ENCODE results near the gene GRID1.
"Not testable (repeated sequence)": the region's sequence is repeated elsewhere in the genome, so short reads cannot be mapped to it uniquely, and the experiment has no call there.

GRID1 gene

GRCh38 chr10:85861513-85862197 lies 504.9 kb downstream of the GRID1 start:
- no peaks in the 10 kb centered on the region for H3K36me3 Mint-ChIP-seq
- H3K4me1 Mint-ChIP-seq (ENCODE audit: low read depth): no peaks in the 10 kb centered on the region
- H3K27me3 Mint-ChIP-seq: peaks cover 3% of the 10 kb centered on the region
- no peak overlapping the region for H3K27ac Mint-ChIP-seq
- H3K9me3 Mint-ChIP-seq (ENCODE audit: low read depth): no peaks in the 10 kb centered on the region
- no peak overlapping the region for H3K4me3 Mint-ChIP-seq

- Mint-ChIP-seq H3K4me3 (no peak overlapping the region), H3K9me3 (ENCODE audit: low read depth) (no peaks in the 10 kb centered on the region), H3K27ac (no peak overlapping the region), H3K27me3 (peaks cover 3% of the 10 kb centered on the region), H3K4me1 (ENCODE audit: low read depth) (no peaks in the 10 kb centered on the region), H3K36me3 (no peaks in the 10 kb centered on the region)
Measured at GRCh38 chr10:85859859-85860258, 506.7 kb downstream of the GRID1 start.

GRCh38 chr10:85858776-85859515 lies 507.6 kb downstream of the GRID1 start:
- H3K27ac Mint-ChIP-seq: no peak overlapping the region
- H3K4me3 Mint-ChIP-seq: no peak overlapping the region
- H3K27me3 Mint-ChIP-seq: peaks cover 3% of the 10 kb centered on the region
- H3K9me3 Mint-ChIP-seq (ENCODE audit: low read depth): no peaks in the 10 kb centered on the region
- no peaks in the 10 kb centered on the region for H3K36me3 Mint-ChIP-seq
- no peaks in the 10 kb centered on the region for H3K4me1 Mint-ChIP-seq (ENCODE audit: low read depth)

- H3K4me3 Mint-ChIP-seq: no peak overlapping the region
- no peak overlapping the region for H3K27ac Mint-ChIP-seq
- no peaks in the 10 kb centered on the region for H3K4me1 Mint-ChIP-seq (ENCODE audit: low read depth)
- H3K27me3 Mint-ChIP-seq: peaks cover 3% of the 10 kb centered on the region
- H3K36me3 Mint-ChIP-seq: no peaks in the 10 kb centered on the region
- H3K9me3 Mint-ChIP-seq (ENCODE audit: low read depth): no peaks in the 10 kb centered on the region
Measured at GRCh38 chr10:85857791-85858190, 508.8 kb downstream of the GRID1 start.

GRCh38 chr10:85857305-85857704 lies 509.3 kb downstream of the GRID1 start:
- H3K27me3 Mint-ChIP-seq: peaks cover 3% of the 10 kb centered on the region
- no peak overlapping the region for H3K27ac Mint-ChIP-seq
- no peaks in the 10 kb centered on the region for H3K4me1 Mint-ChIP-seq (ENCODE audit: low read depth)
- no peaks in the 10 kb centered on the region for H3K9me3 Mint-ChIP-seq (ENCODE audit: low read depth)
- H3K36me3 Mint-ChIP-seq: no peaks in the 10 kb centered on the region
- no peak overlapping the region for H3K4me3 Mint-ChIP-seq

- H3K9me3 Mint-ChIP-seq (ENCODE audit: low read depth): no peaks in the 10 kb centered on the region
- no peaks in the 10 kb centered on the region for H3K36me3 Mint-ChIP-seq
- H3K27me3 Mint-ChIP-seq: no peaks in the 10 kb centered on the region
- no peaks in the 10 kb centered on the region for H3K4me1 Mint-ChIP-seq (ENCODE audit: low read depth)
- H3K4me3 Mint-ChIP-seq: no peak overlapping the region
- H3K27ac Mint-ChIP-seq: no peak overlapping the region
Measured at GRCh38 chr10:85851934-85852333, 514.7 kb downstream of the GRID1 start.

- Mint-ChIP-seq H3K4me3 (no peak overlapping the region), H3K27ac (no peak overlapping the region), H3K4me1 (ENCODE audit: low read depth) (no peaks in the 10 kb centered on the region), H3K9me3 (ENCODE audit: low read depth) (no peaks in the 10 kb centered on the region), H3K27me3 (no peaks in the 10 kb centered on the region), H3K36me3 (no peaks in the 10 kb centered on the region)
Measured at GRCh38 chr10:85851325-85851724, 515.3 kb downstream of the GRID1 start.

GRCh38 chr10:85850736-85851135 lies 515.9 kb downstream of the GRID1 start:
- Mint-ChIP-seq H3K9me3 (ENCODE audit: low read depth) (no peaks in the 10 kb centered on the region), H3K27me3 (no peaks in the 10 kb centered on the region), H3K27ac (no peak overlapping the region)

GRCh38 chr10:85849315-85849714 lies 517.3 kb downstream of the GRID1 start:
- no peaks in the 10 kb centered on the region for H3K36me3 Mint-ChIP-seq
- no peaks in the 10 kb centered on the region for H3K4me1 Mint-ChIP-seq (ENCODE audit: low read depth)
- no peak overlapping the region for H3K27ac Mint-ChIP-seq
- H3K4me3 Mint-ChIP-seq: no peak overlapping the region
- H3K9me3 Mint-ChIP-seq (ENCODE audit: low read depth): no peaks in the 10 kb centered on the region
- no peaks in the 10 kb centered on the region for H3K27me3 Mint-ChIP-seq

More at GRCh38 chr10:85850736-85851135, 515.9 kb downstream of the GRID1 start:
- Mint-ChIP-seq H3K4me1 (ENCODE audit: low read depth) (no peaks in the 10 kb centered on the region), H3K36me3 (no peaks in the 10 kb centered on the region), H3K4me3 (no peak overlapping the region)

GRCh38 chr10:85848756-85849155 lies 517.8 kb downstream of the GRID1 start:
- Mint-ChIP-seq H3K27me3 (no peaks in the 10 kb centered on the region), H3K4me1 (ENCODE audit: low read depth) (no peaks in the 10 kb centered on the region), H3K9me3 (ENCODE audit: low read depth) (no peaks in the 10 kb centered on the region), H3K36me3 (no peaks in the 10 kb centered on the region), H3K27ac (no peak overlapping the region), H3K4me3 (no peak overlapping the region)

- no peaks in the 10 kb centered on the region for H3K4me1 Mint-ChIP-seq (ENCODE audit: low read depth)
- H3K27ac Mint-ChIP-seq: no peak overlapping the region
- peaks cover 1% of the 10 kb centered on the region for H3K9me3 Mint-ChIP-seq (ENCODE audit: low read depth)
- H3K36me3 Mint-ChIP-seq: no peaks in the 10 kb centered on the region
- H3K27me3 Mint-ChIP-seq: no peaks in the 10 kb centered on the region
- no peak overlapping the region for H3K4me3 Mint-ChIP-seq
Measured at GRCh38 chr10:85847085-85847484, 519.5 kb downstream of the GRID1 start.

GRCh38 chr10:85838660-85839059 lies 527.9 kb downstream of the GRID1 start:
- peaks cover 36% of the 10 kb centered on the region for H3K9me3 Mint-ChIP-seq (ENCODE audit: low read depth)
- not testable (repeated sequence) for H3K4me3 Mint-ChIP-seq; H3K36me3 Mint-ChIP-seq; H3K27ac Mint-ChIP-seq; H3K4me1 Mint-ChIP-seq (ENCODE audit: low read depth); H3K27me3 Mint-ChIP-seq

- Mint-ChIP-seq H3K36me3 (peaks cover 3% of the 10 kb centered on the region), H3K27me3 (peaks cover 7% of the 10 kb centered on the region), H3K9me3 (ENCODE audit: low read depth) (peaks cover 17% of the 10 kb centered on the region)
Measured at GRCh38 chr10:85832988-85833387, 533.6 kb downstream of the GRID1 start.

GRCh38 chr10:85831422-85831821 lies 535.2 kb downstream of the GRID1 start:
- H3K9me3 Mint-ChIP-seq (ENCODE audit: low read depth): peaks cover 12% of the 10 kb centered on the region
- peaks cover 13% of the 10 kb centered on the region for H3K27me3 Mint-ChIP-seq
- peaks cover 3% of the 10 kb centered on the region for H3K36me3 Mint-ChIP-seq
- H3K4me3 Mint-ChIP-seq: no peak overlapping the region
- H3K4me1 Mint-ChIP-seq (ENCODE audit: low read depth): no peaks in the 10 kb centered on the region
- H3K27ac Mint-ChIP-seq: no peak overlapping the region

More at GRCh38 chr10:85832988-85833387, 533.6 kb downstream of the GRID1 start:
- no peaks in the 10 kb centered on the region for H3K4me1 Mint-ChIP-seq (ENCODE audit: low read depth)
- no peak overlapping the region for H3K27ac Mint-ChIP-seq
- H3K4me3 Mint-ChIP-seq: no peak overlapping the region

- Mint-ChIP-seq H3K9me3 (ENCODE audit: low read depth) (no peaks in the 10 kb centered on the region), H3K4me3 (no peak overlapping the region), H3K27ac (no peak overlapping the region), H3K4me1 (ENCODE audit: low read depth) (no peaks in the 10 kb centered on the region), H3K27me3 (peaks cover 11% of the 10 kb centered on the region), H3K36me3 (no peaks in the 10 kb centered on the region)
Measured at GRCh38 chr10:85826377-85826776, 540.2 kb downstream of the GRID1 start.

- Mint-ChIP-seq H3K27ac (no peak overlapping the region), H3K27me3 (no peaks in the 10 kb centered on the region), H3K4me1 (ENCODE audit: low read depth) (no peaks in the 10 kb centered on the region), H3K4me3 (no peak overlapping the region), H3K36me3 (peaks cover 5% of the 10 kb centered on the region), H3K9me3 (ENCODE audit: low read depth) (peaks cover 32% of the 10 kb centered on the region)
Measured at GRCh38 chr10:85811405-85811804, 555.2 kb downstream of the GRID1 start.

Data from activated naive CD8-positive, alpha-beta T cell (primary cell).